ENCODE measurements around the gene LNX2.

LNX2 gene

GRCh38 chr13:27658546-27658945 is 38.2 kb upstream of the LNX2 start:
- H3K4me3 ChIP-seq (ENCODE audit: low read depth, low read length), result no peak overlapping the region
- TF ChIP-seq CTCF (IDR thresholded peaks at IDR 0.05; ENCODE audit: low read depth, low read length), result no peak
- no peak for DNase-seq
- no peak overlapping the region for H3K27ac ChIP-seq
- no peaks in the 10 kb centered on the region for H3K9me3 ChIP-seq (ENCODE audit: severe bottlenecking)
- H3K36me3 ChIP-seq, result no peaks in the 10 kb centered on the region; the same call in 1 of the 2 replicates
- H3K27me3 ChIP-seq (ENCODE audit: insufficient read depth, low read depth, severe bottlenecking), result no peaks in the 10 kb centered on the region

GRCh38 chr13:27657724-27658123 is 37.4 kb upstream of the LNX2 start:
- DNase-seq, result no peak
- Histone ChIP-seq H3K27ac (no peak overlapping the region), H3K27me3 (ENCODE audit: insufficient read depth, low read depth, severe bottlenecking) (no peaks in the 10 kb centered on the region), H3K9me3 (ENCODE audit: severe bottlenecking) (no peaks in the 10 kb centered on the region), H3K36me3 (no peaks in the 10 kb centered on the region; the same call in 1 of the 2 replicates), H3K4me3 (ENCODE audit: low read depth, low read length) (no peak overlapping the region)
- no peak for TF ChIP-seq CTCF (IDR thresholded peaks at IDR 0.05; ENCODE audit: low read depth, low read length)

- no peak for DNase-seq
- Histone ChIP-seq H3K9me3 (ENCODE audit: severe bottlenecking) (peaks cover 8% of the 10 kb centered on the region), H3K4me3 (ENCODE audit: low read depth, low read length) (no peak overlapping the region), H3K36me3 (peaks cover 13% of the 10 kb centered on the region), H3K27me3 (ENCODE audit: insufficient read depth, low read depth, severe bottlenecking) (no peaks in the 10 kb centered on the region), H3K27ac (no peak overlapping the region)
- TF ChIP-seq CTCF (IDR thresholded peaks at IDR 0.05; ENCODE audit: low read depth, low read length), result no peak
Observed at GRCh38 chr13:27654816-27655215, 34.5 kb upstream of the LNX2 start.

- TF ChIP-seq CTCF (IDR thresholded peaks at IDR 0.05; ENCODE audit: low read depth, low read length), result no peak
- Histone ChIP-seq H3K36me3 (peaks cover 21% of the 10 kb centered on the region), H3K9me3 (ENCODE audit: severe bottlenecking) (peaks cover 9% of the 10 kb centered on the region), H3K27me3 (ENCODE audit: insufficient read depth, low read depth, severe bottlenecking) (no peaks in the 10 kb centered on the region), H3K27ac (no peak overlapping the region), H3K4me3 (ENCODE audit: low read depth, low read length) (no peak overlapping the region)
- no peak for DNase-seq
Observed at GRCh38 chr13:27654059-27654458, 33.7 kb upstream of the LNX2 start.

- Histone ChIP-seq H3K36me3 (peaks cover 30% of the 10 kb centered on the region), H3K4me3 (ENCODE audit: low read depth, low read length) (no peak overlapping the region), H3K27ac (no peak overlapping the region), H3K27me3 (ENCODE audit: insufficient read depth, low read depth, severe bottlenecking) (no peaks in the 10 kb centered on the region), H3K9me3 (ENCODE audit: severe bottlenecking) (peaks cover 9% of the 10 kb centered on the region)
- TF ChIP-seq CTCF (IDR thresholded peaks at IDR 0.05; ENCODE audit: low read depth, low read length), result no peak
- no peak for DNase-seq
Observed at GRCh38 chr13:27650312-27650711, 30.0 kb upstream of the LNX2 start.

- TF ChIP-seq CTCF (IDR thresholded peaks at IDR 0.05; ENCODE audit: low read depth, low read length), result no peak
- Histone ChIP-seq H3K27ac (no peak overlapping the region), H3K9me3 (ENCODE audit: severe bottlenecking) (no peaks in the 10 kb centered on the region), H3K36me3 (peaks cover 12% of the 10 kb centered on the region), H3K4me3 (ENCODE audit: low read depth, low read length) (no peak overlapping the region), H3K27me3 (ENCODE audit: insufficient read depth, low read depth, severe bottlenecking) (no peaks in the 10 kb centered on the region)
- no peak for DNase-seq
Observed at GRCh38 chr13:27644302-27644701, 24.0 kb upstream of the LNX2 start.

Data from WERI-Rb-1 (cell line).